Uterus (tissue), 2 donors: ENCODE results near the gene SOCS2.

Source experiments
- CTCF ChIP-seq, 4 experiments: fragments of 200-600 bp in 2 of 4; fragments of 450-650 bp in 2 of 4; sonication (generic) in 2 of 4; IDR thresholded peaks; one replicate each; pipeline ENCODE4 v1.5.1; 2016 to 2019; ENCODE audit warnings: antibody characterized with exemption in 4 of 4, mild to moderate bottlenecking in 2 of 4, moderate library complexity in 1 of 4
- POLR2A ChIP-seq, 2 donors: fragments of 450-650 bp; IDR thresholded peaks; one replicate each; pipeline ENCODE4 v1.6.1; 2016; ENCODE audit warnings: antibody characterized with exemption in 2 of 2, mild to moderate bottlenecking in 1 of 2, moderate library complexity in 1 of 2

GRCh38 chr12:93589081-93589480 is 16.6 kb downstream of the SOCS2 start:
- TF ChIP-seq CTCF (IDR thresholded peaks at IDR 0.05) (no peak), POLR2A (IDR thresholded peaks at IDR 0.05) (no peak)
